GM21447 (cell line): ENCODE measurements around the gene CRIP2.

Experiments used
- ATAC-seq: cut with Tn5 transposase; IDR thresholded peaks from one replicate; pipeline ENCODE4 v1.9.1; 2021; ENCODE audit not compliant: unreplicated experiment

The CRIP2 gene

DNA sequence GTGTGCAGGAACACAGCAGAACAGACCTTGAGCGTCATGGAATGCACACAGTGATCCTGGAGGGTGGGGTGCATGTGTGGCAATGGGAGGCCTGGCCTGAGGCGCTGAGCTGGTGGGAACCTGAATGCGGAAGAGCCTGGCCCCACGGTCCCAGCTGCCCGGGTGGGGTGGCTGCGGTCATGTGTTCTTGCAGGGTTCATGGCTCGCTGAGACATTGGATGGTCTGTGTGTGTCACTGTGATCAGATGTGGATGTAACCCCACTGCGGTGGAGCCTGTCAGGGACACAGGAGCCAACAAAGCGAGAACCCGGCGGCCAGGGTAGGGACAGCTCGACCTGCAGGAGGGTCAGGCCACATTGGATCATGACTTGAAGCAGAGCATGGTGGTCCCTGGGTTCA, 31.8 kb upstream of the CRIP2 start:
- no peak for ATAC-seq

DNA sequence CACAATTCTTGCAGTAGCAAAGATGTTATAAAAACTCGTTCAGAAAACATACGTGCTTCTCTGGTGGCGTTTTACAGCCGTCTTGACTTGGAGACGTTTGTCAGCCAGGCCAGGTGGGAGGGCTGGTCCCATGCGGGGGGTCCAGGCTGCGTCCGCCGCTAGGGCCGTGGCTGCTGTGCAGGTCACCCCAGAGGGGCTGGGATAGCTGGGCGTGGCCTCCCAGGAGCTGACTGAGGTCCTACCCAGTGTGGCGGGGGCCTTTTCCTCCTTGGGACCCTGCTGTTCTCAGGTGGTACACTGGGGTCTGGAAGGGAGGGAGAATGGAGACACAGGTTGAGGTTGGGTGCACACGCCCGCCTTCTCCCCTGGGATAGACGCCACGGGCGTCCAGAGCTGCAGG, 29.8 kb upstream of the CRIP2 start:
- ATAC-seq = no peak

DNA sequence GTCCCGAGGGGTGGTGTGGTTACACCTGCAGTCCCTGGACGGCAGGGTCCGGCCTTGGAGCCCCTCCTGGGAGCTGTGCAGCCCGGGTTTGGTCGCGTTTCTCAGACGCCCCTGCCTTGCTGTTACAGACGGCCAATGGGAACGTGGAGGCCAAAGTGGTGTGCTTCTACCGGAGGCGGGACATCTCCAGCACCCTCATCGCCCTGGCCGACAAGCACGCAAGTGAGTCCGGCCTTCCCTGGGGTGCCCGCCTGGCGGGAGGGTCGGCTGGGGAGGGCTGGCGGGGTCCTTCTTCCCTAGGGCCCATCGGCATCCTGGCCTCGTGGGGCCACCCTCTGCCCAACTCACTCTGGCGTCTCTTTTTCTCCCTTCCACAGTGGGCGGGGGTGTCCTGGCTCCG, 29.3 kb upstream of the CRIP2 start:
- ATAC-seq = no peak

DNA sequence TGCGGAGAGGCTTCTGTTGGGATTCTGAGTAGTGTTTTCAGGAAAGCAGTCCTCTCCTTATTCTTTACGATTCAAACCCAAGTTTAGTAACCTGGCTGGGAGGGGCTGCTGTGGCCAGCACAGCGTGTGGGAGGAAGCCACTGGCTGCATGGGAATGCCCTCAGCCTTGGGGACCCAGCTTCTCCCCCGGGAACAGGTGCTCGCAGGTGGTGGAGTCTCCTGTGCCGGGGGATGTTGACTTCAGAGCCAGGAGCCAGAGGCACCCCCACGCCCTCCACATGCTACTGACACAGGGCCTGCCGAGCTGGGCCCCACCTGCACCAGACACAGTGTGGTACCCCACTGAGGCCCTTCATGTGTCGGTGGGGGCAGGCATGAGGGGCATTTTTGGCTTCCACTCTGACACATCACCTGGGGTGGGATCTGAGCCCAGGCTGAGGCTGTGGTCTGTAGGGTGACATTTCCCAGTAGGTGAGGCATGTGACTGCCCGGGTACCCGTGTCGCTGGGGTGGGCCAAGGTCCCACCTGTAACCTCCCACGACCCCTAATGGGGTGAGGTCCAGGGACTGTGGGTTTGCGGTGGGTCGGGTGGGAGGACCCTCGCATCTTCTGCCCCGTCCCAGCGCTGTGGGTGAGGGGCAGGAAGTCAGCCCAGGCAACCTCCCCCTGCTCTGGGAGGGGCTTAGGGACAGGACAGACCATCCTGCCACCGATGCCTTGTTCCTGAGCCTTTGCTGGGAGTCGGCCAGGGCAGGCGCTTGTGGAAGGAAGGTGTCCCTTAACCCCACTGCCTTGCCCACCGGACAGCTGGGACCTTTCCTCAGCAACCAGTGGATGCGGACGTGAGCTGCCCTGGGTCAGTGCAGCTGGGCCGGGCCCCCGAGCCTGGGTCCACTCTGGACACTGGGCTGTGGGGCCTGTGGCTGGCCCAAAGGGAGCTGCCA, 28.4 kb upstream of the CRIP2 start:
- ATAC-seq = no peak

- ATAC-seq = no peak
Observed at GRCh38 chr14:105446971-105447370, 27.6 kb upstream of the CRIP2 start.

DNA sequence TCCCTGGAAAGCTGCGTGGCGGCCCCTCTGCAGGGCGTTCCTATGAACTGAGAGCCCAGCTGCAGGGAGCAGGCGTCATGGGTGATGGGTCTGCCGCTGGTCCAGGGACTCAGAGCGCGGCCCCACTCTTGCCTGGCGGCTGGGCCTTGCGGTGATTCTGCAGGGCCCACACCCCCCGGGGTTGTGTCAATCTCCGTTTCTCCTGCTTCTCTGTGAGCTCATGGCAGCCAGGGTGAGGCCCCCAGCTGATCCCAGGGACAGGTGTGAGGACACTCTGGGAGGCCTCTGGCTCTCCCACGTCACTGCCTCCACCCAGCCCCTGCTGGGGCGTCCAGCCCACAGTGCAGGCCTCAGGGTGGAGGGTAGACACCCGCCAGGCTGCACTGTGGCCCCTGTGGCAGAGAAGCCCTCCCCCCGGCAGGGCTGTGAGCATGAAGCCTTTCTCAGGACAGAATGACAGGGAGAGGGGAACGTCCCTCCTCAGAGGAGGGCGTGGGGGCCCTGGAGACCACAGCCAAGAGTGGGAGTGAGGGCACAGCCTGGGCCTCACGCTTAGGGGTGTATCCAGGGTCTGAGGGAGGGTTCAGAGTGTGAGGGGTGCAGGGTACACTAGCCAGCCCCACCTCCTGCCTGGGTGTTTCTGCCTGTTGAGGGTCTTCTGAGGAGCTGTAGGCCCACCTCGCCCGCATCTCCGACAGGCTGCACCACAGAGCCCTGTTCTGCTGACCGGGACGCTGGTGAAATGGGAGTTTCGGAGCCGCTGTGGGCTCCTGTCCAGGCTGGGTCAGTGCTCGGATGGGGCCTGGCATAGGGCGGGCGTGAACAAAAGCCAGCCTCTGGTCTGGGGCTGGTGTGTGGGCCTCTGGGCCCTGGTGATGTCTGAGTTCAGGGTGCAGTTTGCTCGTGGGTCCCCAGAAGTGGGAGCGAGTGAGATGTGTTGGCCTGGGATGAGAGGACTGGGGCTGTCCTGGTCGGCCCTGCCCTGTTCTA, 26.7 kb upstream of the CRIP2 start:
- ATAC-seq = no peak

DNA sequence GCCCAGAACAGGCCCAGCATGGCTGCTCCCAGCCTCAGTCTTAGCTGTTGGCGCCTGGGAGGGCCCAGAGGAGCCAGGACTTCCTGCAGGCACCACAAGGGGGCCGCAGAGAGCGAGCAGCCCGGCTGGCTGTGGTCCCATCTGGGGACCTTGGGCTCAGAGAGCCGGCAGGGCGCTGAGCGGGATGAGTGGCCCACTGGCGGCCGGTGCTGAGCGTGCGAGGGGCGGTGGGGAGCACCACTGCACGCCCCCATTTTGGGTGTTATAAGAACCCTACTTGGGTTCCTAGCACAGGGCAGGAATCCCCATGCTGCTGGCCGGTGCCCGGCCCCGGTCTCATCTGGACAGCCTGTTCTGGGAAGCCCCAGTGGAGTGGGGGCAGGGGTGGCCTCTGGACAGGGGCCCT, 25.9 kb upstream of the CRIP2 start:
- no peak for ATAC-seq

- no peak for ATAC-seq
Observed at GRCh38 chr14:105449276-105450122, 25.1 kb upstream of the CRIP2 start.

GRCh38 chr14:105450123-105450505, 24.5 kb upstream of the CRIP2 start:
- ATAC-seq = no peak

GRCh38 chr14:105450864-105451720, 23.5 kb upstream of the CRIP2 start:
- ATAC-seq = no peak

DNA sequence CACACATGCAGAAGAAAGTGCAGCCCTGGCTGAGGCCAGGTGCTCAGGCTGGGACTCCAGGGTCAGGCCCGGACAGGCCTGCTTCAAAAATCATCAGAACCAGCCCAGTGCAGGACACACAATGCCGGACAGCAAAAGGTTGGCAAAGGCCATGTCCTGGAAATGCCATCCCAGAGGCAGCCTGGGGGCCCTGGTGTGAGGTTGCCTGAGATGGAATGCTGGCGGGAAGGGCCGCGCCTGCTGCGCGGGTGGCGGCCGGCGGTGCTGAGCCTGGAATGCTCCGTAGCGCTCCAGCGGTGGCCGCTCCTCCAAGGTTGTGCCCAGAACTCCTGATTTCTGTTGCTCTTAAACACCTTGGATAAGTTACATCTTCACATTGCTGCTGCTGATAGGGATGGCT, 21.7 kb upstream of the CRIP2 start:
- no peak for ATAC-seq

DNA sequence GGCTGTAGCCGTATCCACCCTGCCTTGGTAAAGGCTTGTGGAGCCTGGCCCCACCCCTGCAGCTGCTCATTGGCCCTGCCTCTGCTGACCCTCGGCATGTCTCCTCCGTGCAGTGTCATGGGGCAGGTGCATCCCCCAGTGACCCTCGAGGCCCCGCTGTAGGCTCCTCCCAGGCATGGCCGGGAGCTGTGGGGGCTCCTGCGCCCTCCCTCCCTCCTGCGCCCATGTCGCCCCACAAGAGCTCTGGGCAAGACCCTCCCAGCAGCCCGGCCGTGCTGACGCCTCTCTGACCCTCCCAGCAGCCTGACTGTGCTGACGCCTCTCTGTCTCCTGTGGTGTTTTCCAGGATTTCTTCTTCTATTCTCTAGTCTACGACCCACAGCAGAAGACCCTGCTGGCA, 20.8 kb upstream of the CRIP2 start:
- ATAC-seq = no peak

- ATAC-seq = no peak
Observed at GRCh38 chr14:105455086-105455640, 19.5 kb upstream of the CRIP2 start.

- ATAC-seq = no peak
Observed at GRCh38 chr14:105455766-105456660, 18.6 kb upstream of the CRIP2 start.

- ATAC-seq = no peak
Observed at GRCh38 chr14:105456736-105457617, 17.6 kb upstream of the CRIP2 start.

GRCh38 chr14:105458010-105458409, 16.6 kb upstream of the CRIP2 start:
- ATAC-seq = no peak

GRCh38 chr14:105458571-105458970, 16.1 kb upstream of the CRIP2 start:
- no peak for ATAC-seq

DNA sequence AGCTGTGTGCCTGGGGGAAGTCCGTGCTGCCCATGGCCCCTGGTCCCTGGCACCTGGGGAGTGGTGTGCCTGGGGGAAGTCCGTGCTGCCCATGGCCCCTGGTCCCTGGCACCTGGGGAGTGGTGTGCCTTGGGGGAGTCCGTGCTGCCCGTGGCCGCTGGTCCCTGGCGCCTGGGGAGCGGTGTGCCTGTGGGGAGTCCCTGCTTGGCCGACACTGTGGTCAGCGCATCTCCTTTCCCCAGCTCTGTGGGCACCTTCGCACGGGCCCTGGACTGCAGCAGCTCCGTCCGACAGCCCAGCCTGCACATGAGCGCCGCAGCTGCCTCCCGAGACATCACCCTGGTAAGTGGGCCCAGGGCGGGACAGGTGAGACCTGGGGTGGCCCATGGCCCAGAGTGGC, 14.5 kb upstream of the CRIP2 start:
- ATAC-seq = no peak
